GM23338 (cell line): ENCODE data around the gene BARD1. TPM values are rescaled to one million over a fixed set of nuclear protein-coding genes. Genes with fewer than 3 reads are reported as not detected.

Experiments
- ATAC-seq: fragments of 200-7000 bp; cut with Tn5 transposase; 3 replicates; pipeline ENCODE4 v1.9.1; 2020
- DNase-seq: peaks from one replicate; pipeline ENCODE4 v3.0.0-alpha.2; 2015; ENCODE audit warnings: low spot score
- H2AFZ ChIP-seq: fragments of 200-600 bp; sonication (generic); 2 replicates; pipeline ENCODE4 v1.8.0; 2016; ENCODE audit warnings: antibody characterized with exemption, mild to moderate bottlenecking, moderate library complexity
- H3F3A ChIP-seq: fragments of 200-600 bp; sonication (generic); replicated peaks from 2 replicates; pipeline ENCODE4 v1.8.0; 2017; ENCODE audit warnings: antibody characterized with exemption, mixed run types, low read depth
- H3K27ac ChIP-seq: fragments of 200-600 bp; sonication (generic); 2 replicates; pipeline ENCODE4 v1.6.1; 2016; ENCODE audit warnings: low read depth
- H3K27me3 ChIP-seq: fragments of 200-600 bp; sonication (generic); 2 replicates; pipeline ENCODE4 v1.8.0; 2016; ENCODE audit warnings: mild to moderate bottlenecking, mixed run types, moderate library complexity; ENCODE audit not compliant: insufficient read depth
- H3K36me3 ChIP-seq: fragments of 200-600 bp; sonication (generic); 2 replicates; pipeline ENCODE4 v1.8.0; 2016; ENCODE audit warnings: mild to moderate bottlenecking; ENCODE audit not compliant: insufficient read depth
- H3K4me1 ChIP-seq: fragments of 200-600 bp; sonication (generic); 2 replicates; pipeline ENCODE4 v1.8.0; 2016; ENCODE audit warnings: mild to moderate bottlenecking, moderate library complexity; ENCODE audit not compliant: insufficient read depth
- H3K4me2 ChIP-seq: fragments of 200-600 bp; sonication (generic); 2 replicates; pipeline ENCODE4 v1.7.1; 2017; ENCODE audit warnings: mixed run types
- H3K4me3 ChIP-seq: fragments of 200-600 bp; sonication (generic); 2 replicates; pipeline ENCODE4 v1.6.1; 2016; ENCODE audit warnings: mixed run types
- H3K79me2 ChIP-seq: fragments of 200-600 bp; sonication (generic); replicated peaks from 2 replicates; pipeline ENCODE4 v1.8.0; 2017; ENCODE audit warnings: mild to moderate bottlenecking; ENCODE audit not compliant: insufficient read depth
- H3K9me2 ChIP-seq: fragments of 200-600 bp; sonication (generic); 2 replicates; pipeline ENCODE4 v1.8.0; 2017; ENCODE audit not compliant: insufficient read depth
- H4K20me1 ChIP-seq: fragments of 200-600 bp; sonication (generic); replicated peaks from 2 replicates; pipeline ENCODE4 v1.8.0; 2017; ENCODE audit warnings: mild to moderate bottlenecking; ENCODE audit not compliant: insufficient read depth
- H3K27ac Mint-ChIP-seq: 2 replicates; pipeline ENCODE4 v1.8.0; 2020; ENCODE audit warnings: inconsistent platforms, mild to moderate bottlenecking, moderate library complexity, mixed read lengths
- H3K27me3 Mint-ChIP-seq: 3 replicates; pipeline ENCODE4 v1.8.0; 2022; ENCODE audit warnings: low read depth, mild to moderate bottlenecking, moderate library complexity, mixed read lengths, inconsistent platforms; ENCODE audit not compliant: insufficient read depth, poor library complexity
- H3K36me3 Mint-ChIP-seq: 3 replicates; pipeline ENCODE4 v1.8.0; 2021; ENCODE audit warnings: low read depth, mild to moderate bottlenecking, inconsistent platforms, moderate library complexity, mixed read lengths
- H3K4me1 Mint-ChIP-seq: 3 replicates; pipeline ENCODE4 v1.8.0; 2020; ENCODE audit warnings: mild to moderate bottlenecking, inconsistent platforms, mixed read lengths
- H3K4me3 Mint-ChIP-seq: 3 replicates; pipeline ENCODE4 v1.8.0; 2021; ENCODE audit warnings: moderate library complexity, mild to moderate bottlenecking, inconsistent platforms, mixed read lengths
- H3K9me3 Mint-ChIP-seq: 3 replicates; pipeline ENCODE4 v1.8.0; 2020; ENCODE audit warnings: moderate library complexity, mild to moderate bottlenecking, inconsistent platforms, mixed read lengths
- CREB1 ChIP-seq: fragments of 250-450 bp; sonication (Bioruptor Pico); IDR thresholded peaks from 2 replicates; pipeline ENCODE4 v1.5.0; 2020; ENCODE audit warnings: low read depth, mild to moderate bottlenecking, moderate library complexity
- CTCF ChIP-seq, 2 experiments: fragments of 200-600 bp in 1 of 2; sonication (generic) in 1 of 2; conservative IDR thresholded peaks; 2 replicates each; pipeline versions ENCODE4 v1.5.1 to v1.6.1; 2016 to 2017; ENCODE audit warnings: antibody characterized with exemption in 2 of 2, low read depth in 2 of 2, mild to moderate bottlenecking in 2 of 2, moderate library complexity in 1 of 2
- ETS1 ChIP-seq: IDR thresholded peaks from 2 replicates; pipeline ENCODE4 v1.6.1; 2016; ENCODE audit warnings: antibody characterized with exemption
- EZH2 ChIP-seq: fragments of 200-600 bp; sonication (generic); IDR thresholded peaks from one replicate; pipeline ENCODE4 v1.8.0; 2017; ENCODE audit warnings: antibody characterized with exemption, mild to moderate bottlenecking, low read depth; ENCODE audit not compliant: unreplicated experiment
- EZH2phosphoT487 ChIP-seq: fragments of 200-600 bp; sonication (generic); IDR thresholded peaks from one replicate; pipeline ENCODE4 v1.8.1; 2018; ENCODE audit warnings: antibody characterized with exemption; ENCODE audit not compliant: unreplicated experiment
- JUNB ChIP-seq: IDR thresholded peaks from one replicate; pipeline ENCODE4 v1.6.1; 2016; ENCODE audit warnings: antibody characterized with exemption; ENCODE audit not compliant: unreplicated experiment
- NANOG ChIP-seq: IDR thresholded peaks from 2 replicates; pipeline ENCODE4 v1.6.1; 2016; ENCODE audit warnings: antibody characterized with exemption, borderline replicate concordance
- POLR2AphosphoS5 ChIP-seq: IDR thresholded peaks from 2 replicates; pipeline ENCODE4 v1.6.1; 2016; ENCODE audit warnings: antibody characterized with exemption, low read depth
- REST ChIP-seq: IDR thresholded peaks from one replicate; pipeline ENCODE4 v1.6.1; 2018; ENCODE audit warnings: antibody characterized with exemption; ENCODE audit not compliant: unreplicated experiment
- STAT1 ChIP-seq: IDR thresholded peaks from one replicate; pipeline ENCODE4 v1.6.1; 2016; ENCODE audit warnings: antibody characterized with exemption; ENCODE audit not compliant: unreplicated experiment
- ZNF114 ChIP-seq: fragments of 250-450 bp; sonication (Bioruptor Pico); IDR thresholded peaks from 2 replicates; pipeline ENCODE4 v1.5.0; 2020; ENCODE audit warnings: mild to moderate bottlenecking, moderate library complexity
- ZNF331 ChIP-seq: fragments of 250-450 bp; sonication (Bioruptor Pico); IDR thresholded peaks from 2 replicates; pipeline ENCODE4 v1.5.0; 2020; ENCODE audit warnings: low read depth, mild to moderate bottlenecking, moderate library complexity
- polyA plus RNA-seq: library from polyadenylated mRNA; unstranded; fragments of >200 nt; fragmentation: Nextera tagmentation; extraction: Ambion mirVana; gene quantifications from 2 replicates; pipeline ENCODE4 v1.2.1, GENCODE V29; 2016
- total RNA-seq: library from RNA; depleted of rRNA; stranded (reverse); fragments of >200 nt; shearing (Covaris generic); gene quantifications from 2 replicates; pipeline ENCODE4 v1.2.3, GENCODE V29; 2014

The BARD1 gene
- total and polyA plus RNA-seq, 2 experiments from 2014 or later, result 33.9 to 61.0 TPM

- no peaks in the 10 kb centered on the region for H3K27me3 Mint-ChIP-seq
- peaks cover 58% of the 10 kb centered on the region for H3K4me1 Mint-ChIP-seq
- no peak overlapping the region for H3K27ac Mint-ChIP-seq
- ATAC-seq, result no peak
- no peaks in the 10 kb centered on the region for H3K36me3 ChIP-seq
- no peak for DNase-seq
- no peaks in the 10 kb centered on the region for H3F3A ChIP-seq
- H3K27me3 ChIP-seq, result no peaks in the 10 kb centered on the region
- no peaks in the 10 kb centered on the region for H3K9me3 Mint-ChIP-seq
- no peaks in the 10 kb centered on the region for H3K9me2 ChIP-seq
- TF ChIP-seq EZH2 (no peak), CTCF (conservative IDR thresholded peaks at IDR 0.05; ENCODE audit: low read depth in 2 of 2) (no peak), ZNF114 (no peak), STAT1 (no peak), JUNB (no peak), ETS1 (no peak), ZNF331 (no peak), EZH2phosphoT487 (no peak), NANOG (no peak), POLR2AphosphoS5 (no peak), CREB1 (CRISPR knock-in tag) (no peak)
- H3K4me2 ChIP-seq, result no peak overlapping the region
- H3K36me3 Mint-ChIP-seq, result peaks cover 12% of the 10 kb centered on the region; the same call in 1 of the 3 replicates
- H3K4me3 Mint-ChIP-seq, result no peak overlapping the region
- H2AFZ ChIP-seq, result no peak overlapping the region
- peaks cover 34% of the 10 kb centered on the region for H4K20me1 ChIP-seq
- no peak overlapping the region for H3K27ac ChIP-seq
- no peak overlapping the region for H3K4me3 ChIP-seq
- H3K79me2 ChIP-seq, result peaks cover 100% of the 10 kb centered on the region
- peaks cover 57% of the 10 kb centered on the region for H3K4me1 ChIP-seq
Measured at GRCh38 chr2:214801768-214802397, 7.6 kb downstream of the BARD1 start.

GRCh38 chr2:214801068-214801467, 8.4 kb downstream of the BARD1 start:
- Histone ChIP-seq H3F3A (no peaks in the 10 kb centered on the region), H3K27me3 (no peaks in the 10 kb centered on the region), H3K4me1 (peaks cover 49% of the 10 kb centered on the region), H2AFZ (no peak overlapping the region), H3K27ac (no peak overlapping the region), H3K9me2 (no peaks in the 10 kb centered on the region), H4K20me1 (peaks cover 30% of the 10 kb centered on the region), H3K4me2 (no peak overlapping the region), H3K79me2 (peaks cover 100% of the 10 kb centered on the region), H3K4me3 (no peak overlapping the region), H3K36me3 (no peaks in the 10 kb centered on the region)
- Mint-ChIP-seq H3K27me3 (no peaks in the 10 kb centered on the region), H3K36me3 (peaks cover 17% of the 10 kb centered on the region), H3K4me1 (peaks cover 53% of the 10 kb centered on the region), H3K9me3 (no peaks in the 10 kb centered on the region), H3K4me3 (no peak overlapping the region), H3K27ac (no peak overlapping the region)
- ATAC-seq, result no peak
- no peak for DNase-seq
- no peak for TF ChIP-seq CREB1 (CRISPR knock-in tag)
- no peak for TF ChIP-seq JUNB
- no peak for TF ChIP-seq ZNF114
- TF ChIP-seq ZNF331, result no peak
- no peak for TF ChIP-seq STAT1
- no peak for TF ChIP-seq NANOG
- TF ChIP-seq POLR2AphosphoS5, result no peak
- no peak for TF ChIP-seq REST
- no peak for TF ChIP-seq CTCF (conservative IDR thresholded peaks at IDR 0.05; ENCODE audit: low read depth in 2 of 2)
- no peak for TF ChIP-seq ETS1
- TF ChIP-seq EZH2, result no peak
